Muscle of arm (tissue), 12 donors: ENCODE data around the gene UCN3. TPM values are rescaled to one million over a fixed set of nuclear protein-coding genes. Genes with fewer than 3 reads are reported as not detected.
"Not testable (repeated sequence)": the region's sequence is repeated elsewhere in the genome, so short reads cannot be mapped to it uniquely, and the experiment has no call there.

ENCODE experiments used
- DNase-seq: peaks from one replicate; pipeline ENCODE4 v3.0.0-alpha.2; 2013
- polyA plus RNA-seq, 12 donors: library from polyadenylated mRNA; unstranded; fragments of 120-200 nt; gene quantifications; one replicate each; pipeline ENCODE4 v1.2.1, GENCODE V29; 2013; ENCODE audit not compliant: insufficient read length in 12 of 12

Gene UCN3
- polyA plus RNA-seq, 12 donors = not detected

DNA sequence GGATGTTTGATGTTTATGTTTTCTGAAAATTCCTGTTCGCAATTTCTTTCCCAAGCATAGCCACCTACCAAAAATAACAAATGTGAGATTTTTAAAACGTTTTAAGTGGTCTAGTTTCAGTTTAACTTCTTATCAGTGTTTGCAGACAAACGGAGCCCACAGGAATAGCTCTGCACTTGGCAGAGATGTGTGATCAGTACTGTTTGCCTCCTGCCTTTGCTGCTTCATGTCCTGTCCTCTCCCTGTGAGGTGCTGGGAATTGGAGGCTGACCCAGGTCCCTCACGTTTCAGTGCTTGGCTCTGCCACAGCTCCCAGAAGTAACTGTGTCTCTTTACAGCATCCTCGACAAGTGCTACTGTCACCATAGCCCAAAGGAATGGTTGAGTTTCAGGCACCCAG, 1.2 kb downstream of the UCN3 start:
- no peak for DNase-seq

DNA sequence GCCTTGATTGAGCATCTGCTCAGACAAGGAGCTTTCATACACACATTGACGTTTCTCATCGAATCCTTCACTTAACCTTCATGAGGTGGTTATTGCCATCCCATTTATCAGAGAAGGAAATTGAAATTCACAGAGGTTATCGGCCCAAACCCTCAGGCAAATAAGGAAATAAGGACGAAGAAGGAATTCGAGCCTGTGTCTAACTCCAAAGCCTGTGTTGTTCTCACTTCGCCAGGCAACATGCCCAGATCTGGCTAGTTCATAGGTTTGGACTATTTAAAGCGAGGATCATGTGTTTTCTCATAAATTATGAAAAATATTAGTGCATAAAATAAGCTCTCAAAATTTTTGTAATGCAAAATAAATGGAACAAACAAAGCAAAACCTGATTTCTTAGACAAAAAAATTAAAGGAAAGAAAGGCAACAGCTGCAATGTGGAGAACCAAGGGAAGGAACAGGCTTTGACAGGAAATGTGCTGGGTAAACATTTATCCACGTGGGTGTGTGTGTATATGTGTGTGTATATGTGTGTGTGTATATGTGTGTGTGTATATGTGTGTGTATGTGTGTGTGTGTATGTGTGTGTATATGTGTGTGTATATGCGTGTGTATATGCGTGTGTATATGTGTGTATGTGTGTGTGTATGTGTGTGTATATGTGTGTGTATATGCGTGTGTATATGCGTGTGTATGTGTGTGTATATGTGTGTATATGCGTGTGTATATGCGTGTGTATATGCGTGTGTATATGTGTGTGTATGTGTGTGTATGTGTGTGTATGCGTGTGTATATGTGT, 4.8 kb downstream of the UCN3 start:
- DNase-seq = no peak

DNA sequence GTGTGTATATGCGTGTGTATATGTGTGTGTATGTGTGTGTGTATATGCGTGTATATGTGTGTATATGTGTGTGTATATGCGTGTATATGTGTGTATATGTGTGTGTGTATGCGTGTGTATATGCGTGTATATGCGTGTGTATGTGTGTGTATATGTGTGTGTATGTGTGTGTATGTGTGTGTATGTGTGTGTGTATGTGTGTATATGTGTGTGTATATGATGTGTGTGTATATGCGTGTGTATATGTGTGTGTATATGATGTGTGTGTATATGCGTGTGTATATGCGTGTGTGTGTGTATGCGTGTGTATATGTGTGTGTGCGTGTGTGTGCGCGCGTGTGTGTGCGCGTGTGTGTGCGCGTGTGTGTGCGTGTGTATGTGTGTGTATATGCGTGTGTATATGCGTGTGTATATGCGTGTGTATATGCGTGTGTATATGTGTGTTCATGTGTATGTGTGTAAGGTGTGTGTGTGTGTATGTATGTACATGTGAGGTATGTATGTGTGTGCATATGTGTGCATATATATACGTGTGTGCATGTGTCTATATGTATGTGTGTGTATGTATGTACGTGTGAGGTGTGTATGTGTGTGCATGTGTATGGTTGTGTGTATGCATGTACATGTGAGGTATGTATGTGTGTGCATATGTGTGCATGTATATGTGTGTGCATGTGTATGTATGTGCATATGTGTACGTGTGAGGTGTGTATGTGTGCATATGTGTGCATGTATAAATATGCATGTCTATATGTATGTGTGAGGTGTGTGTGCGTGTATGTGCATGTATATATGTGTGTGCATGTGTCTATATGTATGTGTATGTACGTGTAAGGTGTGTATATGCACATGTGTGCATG, 6.0 kb downstream of the UCN3 start:
- no peak for DNase-seq

DNA sequence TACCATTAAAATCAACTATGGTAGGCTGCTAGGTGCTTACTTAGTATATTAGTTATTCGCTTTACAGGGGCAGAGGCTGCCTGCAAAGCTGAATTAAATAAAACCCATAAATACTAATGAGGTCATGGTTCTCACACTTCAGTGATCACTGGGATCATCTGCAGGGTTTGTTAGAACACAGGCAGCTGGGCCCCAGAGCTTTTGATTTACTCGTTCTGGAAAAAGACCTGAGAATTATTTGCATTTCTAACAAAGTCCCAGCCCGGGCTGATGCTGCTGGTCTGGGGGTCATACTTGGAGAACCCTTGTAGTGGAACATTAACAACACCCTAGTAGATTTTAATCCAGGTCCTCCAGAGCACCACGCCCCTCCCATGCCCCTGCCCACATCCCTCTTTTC, 8.5 kb downstream of the UCN3 start:
- no peak for DNase-seq

DNA sequence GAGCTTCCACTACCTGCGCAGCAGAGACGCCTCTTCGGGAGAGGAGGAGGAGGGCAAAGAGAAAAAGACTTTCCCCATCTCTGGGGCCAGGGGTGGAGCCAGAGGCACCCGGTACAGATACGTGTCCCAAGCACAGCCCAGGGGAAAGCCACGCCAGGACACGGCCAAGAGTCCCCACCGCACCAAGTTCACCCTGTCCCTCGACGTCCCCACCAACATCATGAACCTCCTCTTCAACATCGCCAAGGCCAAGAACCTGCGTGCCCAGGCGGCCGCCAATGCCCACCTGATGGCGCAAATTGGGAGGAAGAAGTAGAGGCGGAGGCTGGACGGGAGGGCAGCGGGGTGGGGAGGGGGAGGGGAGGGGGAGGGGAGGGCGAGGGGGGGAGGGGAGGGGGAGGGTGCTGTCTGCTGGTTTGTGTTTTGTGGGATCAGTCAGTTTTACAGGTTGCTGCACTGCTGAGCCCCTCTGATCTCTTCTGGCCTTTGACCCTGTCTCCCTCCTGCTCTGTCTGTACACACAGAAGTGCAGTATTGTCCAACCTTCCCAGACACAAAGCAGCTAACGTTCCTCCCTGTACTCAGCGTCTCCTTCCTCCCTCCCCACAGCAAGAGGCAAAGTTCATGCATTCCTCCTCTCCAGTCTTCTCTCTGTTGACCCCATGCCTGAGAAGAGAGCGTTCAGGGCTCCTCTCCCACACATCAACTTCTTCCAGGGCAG, 9.3 kb downstream of the UCN3 start:
- no peak for DNase-seq

DNA sequence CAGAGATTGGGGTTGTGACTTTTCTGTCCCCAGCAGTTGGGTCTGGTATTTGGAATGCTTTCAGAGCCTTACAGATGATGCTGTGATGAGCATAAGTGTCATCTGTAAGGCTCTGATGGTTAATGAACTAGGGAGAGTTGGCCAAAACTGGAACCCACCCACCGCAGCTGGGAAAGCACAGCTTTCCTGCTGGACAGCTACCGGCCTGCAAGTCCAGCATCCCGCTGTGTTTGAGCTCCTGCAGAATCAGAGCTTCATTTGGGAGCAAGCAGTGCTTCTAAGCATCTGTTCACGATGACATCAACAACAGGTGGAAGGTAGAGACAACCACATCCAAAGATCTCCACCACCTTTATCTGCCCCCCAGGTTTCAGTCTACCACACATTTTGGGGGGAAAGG, 11.7 kb downstream of the UCN3 start:
- DNase-seq = no peak

DNA sequence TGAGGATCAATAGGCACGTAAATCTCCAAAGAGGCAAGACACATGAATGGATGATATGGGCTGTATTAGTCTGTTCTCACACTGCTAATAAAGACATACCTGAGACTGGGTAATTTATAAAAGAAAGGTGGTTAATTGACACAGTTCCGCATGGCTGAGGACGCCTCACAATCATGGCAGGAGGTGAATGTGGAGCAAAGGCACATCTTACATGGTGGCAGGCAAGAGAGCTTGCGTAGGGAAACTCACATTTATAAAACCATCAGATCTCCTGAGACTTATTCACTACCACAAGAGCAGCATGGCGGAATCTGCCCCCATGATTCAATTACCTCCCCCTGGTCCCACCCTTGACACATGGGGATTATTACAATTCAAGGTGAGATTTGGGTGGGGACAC, 14.4 kb downstream of the UCN3 start:
- not testable (repeated sequence) for DNase-seq

DNA sequence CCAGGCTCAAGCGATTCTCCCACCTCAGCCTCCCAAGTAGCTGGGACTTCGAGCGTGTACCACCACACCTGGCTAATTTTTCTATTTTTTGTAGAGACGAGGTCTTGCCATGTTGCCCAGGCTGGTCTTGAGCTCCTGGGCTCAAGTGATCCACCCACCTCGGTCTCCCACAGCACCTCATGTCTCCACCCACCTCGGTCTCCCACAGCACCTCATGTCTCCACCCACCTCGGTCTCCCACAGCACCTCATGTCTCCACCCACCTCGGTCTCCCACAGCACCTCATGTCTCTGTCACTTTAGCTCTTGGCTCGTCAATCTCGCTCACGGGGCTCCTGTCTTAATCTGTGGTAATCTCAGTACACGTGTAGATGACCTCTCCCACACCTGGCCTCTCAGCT, 15.6 kb downstream of the UCN3 start:
- not testable (repeated sequence) for DNase-seq

DNA sequence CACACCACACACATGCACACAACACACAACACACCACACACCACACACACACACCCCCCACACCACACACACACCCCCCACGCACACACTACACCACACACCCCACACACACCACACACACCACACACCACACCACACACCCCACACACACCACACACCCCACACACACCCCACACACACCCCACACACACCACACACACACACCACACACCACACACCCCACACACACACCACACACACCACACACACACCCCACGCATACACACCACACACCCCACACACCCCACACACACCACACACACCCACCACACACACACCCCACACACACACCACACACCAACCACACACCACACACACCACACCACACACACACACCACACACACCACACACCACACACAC, 16.4 kb downstream of the UCN3 start:
- no peak for DNase-seq

DNA sequence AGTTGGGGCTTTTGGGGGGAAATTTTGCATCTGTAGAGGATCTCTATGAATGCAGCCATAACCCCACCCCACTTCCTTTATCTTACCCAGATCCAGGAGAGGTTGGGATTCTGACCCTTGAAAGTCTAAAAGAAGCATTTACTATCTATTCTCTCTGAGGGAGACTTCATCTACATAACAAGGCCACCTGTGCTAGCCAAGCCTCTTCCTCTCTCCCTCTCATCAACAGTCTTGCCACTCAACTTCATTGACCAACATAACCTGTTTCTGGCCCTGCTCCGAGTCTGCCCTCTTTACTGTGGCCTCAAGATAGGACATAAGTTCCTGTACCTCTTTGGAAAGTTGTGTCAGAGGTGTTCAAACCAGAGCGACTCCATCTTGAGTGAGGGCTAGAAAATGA, 20.5 kb downstream of the UCN3 start:
- no peak for DNase-seq

DNA sequence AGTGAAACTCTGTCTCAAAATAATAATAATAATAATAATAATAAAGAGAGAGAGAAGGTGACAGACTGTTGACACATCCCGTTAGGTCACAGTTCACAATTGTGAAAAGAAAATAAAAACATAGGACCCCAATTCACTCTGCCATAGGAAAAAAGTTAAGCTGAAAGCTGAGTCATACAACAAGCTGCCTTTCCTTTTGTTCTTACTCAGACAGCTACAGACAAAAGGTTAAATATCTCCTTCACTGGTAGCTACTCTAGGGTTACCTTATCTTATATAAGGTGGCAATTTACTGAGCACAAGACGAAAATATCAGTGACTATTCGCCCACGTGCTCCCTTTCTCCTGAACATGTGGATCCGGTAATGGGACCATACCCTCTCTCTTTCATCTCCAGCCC, 22.4 kb downstream of the UCN3 start:
- no peak for DNase-seq

DNA sequence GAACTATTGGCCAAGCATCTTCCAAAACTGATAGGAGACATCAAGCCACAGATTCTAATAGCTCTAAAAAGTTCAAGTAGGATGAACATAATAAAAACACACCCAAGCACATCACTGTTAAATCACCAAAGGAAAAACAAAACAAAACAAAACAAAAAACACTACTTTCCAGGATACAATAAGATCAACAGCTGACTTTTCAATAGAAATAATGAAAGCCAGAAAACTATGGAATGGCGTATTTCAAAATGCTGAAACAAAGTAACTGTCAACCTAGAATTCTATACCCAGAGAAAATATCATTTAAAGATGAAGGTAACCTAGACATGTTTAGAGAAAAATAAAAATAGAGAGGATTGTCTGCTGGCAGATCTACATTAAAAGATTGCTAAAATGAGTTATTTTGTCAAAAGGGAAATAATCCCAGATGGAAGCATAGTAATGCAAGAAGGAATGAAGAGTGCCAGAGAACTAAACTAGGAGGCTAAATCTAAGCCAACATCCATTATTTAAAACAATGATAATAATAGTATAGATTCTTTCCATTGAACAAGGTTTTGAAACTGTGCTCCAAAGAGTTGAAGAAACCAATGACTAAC, 25.9 kb downstream of the UCN3 start:
- no peak for DNase-seq

DNA sequence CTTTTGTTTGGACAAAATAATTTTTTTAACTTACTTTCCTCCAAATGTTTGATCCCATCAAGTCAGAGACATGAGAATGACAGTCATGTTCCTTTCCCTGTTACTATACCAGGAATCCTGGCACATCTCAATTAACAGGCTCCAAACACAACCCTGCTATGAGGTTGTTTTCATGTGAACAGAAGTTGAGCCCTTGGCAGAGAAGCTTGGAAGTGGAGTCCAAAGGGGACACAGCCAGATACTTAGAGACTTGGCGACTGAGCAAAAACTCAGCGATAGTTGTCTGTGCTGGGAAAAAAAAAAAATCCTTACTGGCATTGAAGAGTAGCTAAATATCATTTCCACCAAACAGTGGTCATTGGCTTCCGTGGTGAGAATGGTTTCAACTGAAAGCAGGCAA, 27.0 kb downstream of the UCN3 start:
- DNase-seq = no peak

DNA sequence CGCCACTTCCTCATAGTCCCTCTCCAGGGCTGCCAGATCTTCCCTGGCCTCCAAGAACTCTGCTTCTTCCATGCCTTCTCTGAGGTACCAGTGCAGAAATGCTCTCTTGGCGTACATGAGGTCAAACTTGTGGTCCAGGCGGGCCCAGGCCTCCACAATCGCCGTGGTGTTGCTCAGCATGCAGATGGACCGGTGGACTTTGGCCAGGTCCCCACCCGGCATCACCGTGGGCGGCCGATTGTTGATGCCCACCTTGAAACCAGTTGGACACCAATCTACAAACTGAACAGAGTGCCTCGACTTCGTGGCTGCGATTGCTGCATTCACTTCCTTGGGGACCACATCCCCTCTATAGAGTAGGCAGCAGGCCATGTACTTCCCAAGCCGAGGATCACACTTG, 28.8 kb downstream of the UCN3 start:
- no peak for DNase-seq

DNA sequence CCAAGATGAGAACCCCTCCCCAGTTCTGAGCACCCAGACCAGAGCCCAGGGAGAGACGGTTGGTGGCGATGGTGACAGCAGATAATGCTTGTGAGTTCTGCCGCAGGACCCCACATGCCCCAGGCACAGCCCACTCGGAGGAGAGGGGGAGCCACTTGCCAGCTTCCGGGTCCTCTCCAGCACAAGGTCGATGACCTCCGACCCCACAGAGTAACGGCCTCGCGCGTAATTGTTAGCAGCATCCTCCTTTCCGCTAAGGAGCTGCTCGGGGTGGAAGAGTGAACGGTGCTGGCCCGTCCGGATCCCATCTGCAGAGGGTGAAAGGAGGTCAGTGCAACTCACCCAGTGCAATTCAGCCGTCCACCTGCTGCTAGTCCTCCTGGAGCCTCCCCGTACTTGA, 30.4 kb downstream of the UCN3 start:
- no peak for DNase-seq

DNA sequence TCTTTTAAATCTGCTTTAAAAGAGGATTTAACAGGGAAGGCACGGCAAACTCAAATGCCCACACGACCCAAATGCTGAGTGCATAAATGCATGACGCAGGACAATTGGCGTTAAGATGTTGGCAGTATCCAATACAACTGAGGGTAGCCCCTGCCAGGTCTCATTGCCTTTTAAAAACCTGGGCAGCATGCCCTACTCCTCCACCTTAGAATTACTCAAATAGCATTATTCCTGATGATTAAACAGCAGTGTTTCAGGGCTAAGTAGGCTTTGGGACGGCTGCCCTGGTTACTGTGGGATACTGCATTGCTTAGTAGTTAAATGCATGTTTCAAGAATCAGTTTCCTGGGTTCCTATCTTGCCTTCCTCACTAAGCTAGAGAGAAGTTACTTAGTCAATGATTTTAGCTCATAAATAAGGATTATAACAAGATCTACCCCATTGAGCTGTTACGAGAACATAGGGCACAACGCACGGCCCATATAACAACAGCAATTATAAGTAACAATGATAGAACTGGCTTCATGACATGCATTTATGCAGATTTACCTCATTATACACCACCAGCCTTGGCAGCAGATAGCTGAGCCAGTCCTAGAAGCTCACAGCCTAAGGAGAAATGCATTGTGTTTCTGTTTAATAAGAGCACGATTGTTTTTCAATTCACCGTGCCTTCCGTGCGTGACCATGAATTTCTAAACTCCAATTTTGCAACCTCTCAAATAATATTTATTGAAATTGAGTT, 32.0 kb downstream of the UCN3 start:
- DNase-seq = no peak

DNA sequence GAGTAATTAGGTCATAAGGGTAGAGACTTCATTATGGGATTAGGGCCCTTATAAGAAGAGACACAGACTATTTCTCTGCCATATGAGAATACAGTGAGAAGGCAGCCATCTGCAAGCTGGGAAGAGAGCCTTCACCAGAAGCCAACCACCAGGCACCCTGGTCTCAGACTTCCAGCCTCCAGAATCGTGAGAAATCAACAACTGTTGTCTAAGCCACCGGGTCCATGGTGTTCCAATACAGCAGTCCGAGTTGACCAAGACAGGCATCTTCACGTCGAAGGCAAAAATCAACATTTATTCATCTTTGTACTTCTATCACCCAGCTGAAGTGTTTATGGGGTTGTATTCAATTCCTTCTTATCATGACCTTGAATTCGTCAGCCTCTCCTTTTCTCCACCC, 34.6 kb downstream of the UCN3 start:
- no peak for DNase-seq

DNA sequence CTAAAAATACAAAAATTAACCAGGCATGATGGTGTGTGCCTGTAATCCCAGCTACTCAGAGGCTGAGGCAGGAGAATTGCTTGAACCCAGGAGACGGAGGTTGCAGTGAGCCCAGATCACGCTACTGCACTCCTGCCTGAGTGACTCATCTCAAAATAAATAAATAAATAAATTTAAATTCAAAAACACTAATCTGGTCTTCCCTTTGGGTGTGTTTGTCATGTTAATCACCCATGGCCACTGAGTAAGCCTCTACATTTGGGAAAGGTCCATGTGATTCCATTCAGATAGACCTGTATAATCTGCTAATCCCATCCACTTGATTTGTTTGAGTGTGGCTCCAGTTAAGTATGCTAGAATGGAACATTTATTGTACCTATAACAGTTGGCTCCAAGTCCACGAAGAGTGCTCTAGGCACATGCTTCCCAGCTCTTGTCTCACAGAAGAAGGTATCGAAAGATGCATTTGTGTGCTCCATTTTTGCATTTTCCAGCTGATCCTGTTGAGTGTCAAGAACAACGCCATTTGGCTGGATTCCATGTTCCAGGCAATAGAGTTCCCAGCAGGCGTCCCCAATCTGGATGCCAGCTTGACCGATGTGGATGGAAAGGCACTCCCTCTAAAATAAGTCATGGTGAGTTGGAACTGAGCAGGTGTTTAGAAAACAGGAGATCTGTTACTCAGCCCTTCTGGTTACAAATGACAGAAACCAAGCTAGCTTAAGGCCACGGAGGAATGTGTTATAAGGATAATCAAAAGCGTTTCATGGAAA, 35.9 kb downstream of the UCN3 start:
- DNase-seq = no peak

DNA sequence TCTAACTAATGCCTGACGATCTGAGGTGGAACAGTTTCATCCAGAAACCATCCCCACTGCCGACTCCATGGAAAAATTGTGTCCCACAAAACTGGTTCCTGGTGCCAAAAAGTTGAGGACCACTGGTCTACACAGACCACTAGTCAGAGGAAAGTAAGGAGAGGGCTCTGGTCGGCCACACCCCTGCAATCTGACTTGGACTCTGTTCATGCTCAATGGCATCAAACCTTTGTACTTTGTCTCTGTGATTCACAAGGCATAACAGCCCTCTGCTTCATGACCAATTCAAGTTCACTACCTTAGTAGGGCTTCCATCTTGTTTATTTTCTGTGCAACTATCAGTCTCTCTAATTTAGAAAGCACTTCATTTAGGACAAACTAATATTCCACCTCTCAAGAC, 38.0 kb downstream of the UCN3 start:
- no peak for DNase-seq

DNA sequence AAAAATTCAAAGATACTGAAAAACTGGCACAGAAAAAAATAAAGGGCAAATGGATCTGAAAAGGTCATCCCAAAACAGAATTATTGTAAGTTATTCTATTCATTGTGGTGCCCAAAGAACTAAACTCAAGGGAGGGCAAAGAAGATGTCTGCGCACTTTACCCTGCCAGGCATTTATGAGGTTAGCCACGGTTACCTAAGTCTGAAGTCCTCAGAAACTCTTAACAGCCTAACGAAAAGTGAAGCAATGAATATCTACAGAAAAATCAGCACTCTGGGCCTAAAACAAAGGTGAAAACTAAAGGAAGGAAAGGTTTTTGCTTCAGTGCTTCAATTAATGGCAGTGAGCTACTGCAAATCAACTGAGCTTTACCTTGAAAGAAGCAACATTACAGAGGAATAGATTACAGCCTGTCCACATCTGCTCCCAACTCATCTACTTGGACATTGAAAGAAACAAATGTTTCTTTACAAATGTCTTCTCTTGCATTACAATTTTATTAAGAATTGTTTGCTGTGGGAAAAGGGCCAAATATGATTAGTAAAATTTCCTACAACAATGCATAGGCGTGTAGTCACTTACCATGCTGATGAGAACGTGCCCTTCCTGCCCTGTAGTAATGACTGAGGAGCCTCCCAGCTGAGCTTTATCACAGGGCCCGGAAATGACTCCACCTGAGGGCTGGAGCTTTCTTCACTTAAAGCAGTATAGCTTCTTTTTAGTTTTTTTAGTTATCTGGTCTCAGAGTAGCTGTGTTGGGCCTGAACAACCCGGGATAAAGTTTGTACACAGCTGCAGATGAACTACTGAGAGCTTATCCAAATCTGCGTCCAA, 39.7 kb downstream of the UCN3 start, which contains the start of gene TUBAL3:
TUBAL3 (minus strand) TSS at position 621 of the 834 bp plus-strand sequence; CDS start at position 585, 36 bp downstream.
- DNase-seq = no peak
